SK-N-SH (cell line): ENCODE data around the gene FBXO30. TPM values are rescaled to one million over a fixed set of nuclear protein-coding genes. Genes with fewer than 3 reads are reported as not detected.

ENCODE experiments used
- CTCF ChIA-PET: fragments of 300-600, 350-600 bp; formaldehyde crosslinking; extraction: SDS; loops from one replicate; lab custom pipeline; 2021; lab: Yijun Ruan, JAX
- POLR2A ChIA-PET: fragments of 350-600 bp; sonication (Branson Sonifier 250); formaldehyde crosslinking; extraction: SDS; loops from one replicate; lab custom pipeline; 2020; ENCODE audit warnings: antibody characterized with exemption, inconsistent platforms; lab: Yijun Ruan, JAX
- DNase-seq: peaks from one replicate; pipeline ENCODE4 v3.0.0; 2012
- H2AFZ ChIP-seq: fragments of 200-600 bp; sonication (generic); 2 replicates; pipeline ENCODE4 v1.8.1; 2016; ENCODE audit warnings: antibody characterized with exemption, mild to moderate bottlenecking, low read depth
- H3F3A ChIP-seq: fragments of 200-600 bp; sonication (generic); replicated peaks from 2 replicates; pipeline ENCODE3; 2016; ENCODE audit warnings: antibody characterized with exemption, mild to moderate bottlenecking; ENCODE audit not compliant: insufficient read depth
- H3K27ac ChIP-seq, 2 experiments: fragments of 200-500 bp in 1 of 2; fragments of 200-600 bp in 1 of 2; sonication (Bioruptor generic) in 1 of 2; sonication (generic), shearing (Covaris generic) in 1 of 2; 2 replicates each; pipeline versions ENCODE4 v1.5.1 to v1.6.1; 2014 to 2016; ENCODE audit warnings: low read depth in 2 of 2, inconsistent platforms in 1 of 2, low read length in 1 of 2, mild to moderate bottlenecking in 1 of 2, mixed read lengths in 1 of 2
- H3K27me3 ChIP-seq: fragments of 200-600 bp; sonication (generic), shearing (Covaris generic); 2 replicates; pipeline ENCODE4 v1.6.1; 2016; ENCODE audit warnings: mixed run types; ENCODE audit not compliant: insufficient read depth
- H3K36me3 ChIP-seq, 2 experiments: fragments of 200-500 bp in 1 of 2; fragments of 200-600 bp in 1 of 2; sonication (Bioruptor generic) in 1 of 2; sonication (generic) in 1 of 2; replicated peaks in 1 of 2; 2 replicates each; pipeline versions ENCODE3 to v1.5.1; 2014 to 2016; ENCODE audit warnings: low read length in 1 of 2, mild to moderate bottlenecking in 1 of 2; ENCODE audit not compliant: insufficient read depth in 2 of 2, control insufficient read depth in 1 of 2
- H3K4me1 ChIP-seq, 2 experiments: fragments of 200-500 bp in 1 of 2; fragments of 200-600 bp in 1 of 2; sonication (Bioruptor generic) in 1 of 2; sonication (generic), shearing (Covaris generic) in 1 of 2; 2 replicates each; pipeline versions ENCODE4 v1.5.1 to v1.6.1; 2014 to 2016; ENCODE audit warnings: low read depth in 1 of 2, low read length in 1 of 2, mixed run types in 1 of 2; ENCODE audit not compliant: insufficient read depth in 2 of 2, control insufficient read depth in 1 of 2
- H3K4me2 ChIP-seq: fragments of 200-600 bp; sonication (generic), shearing (Covaris generic); 2 replicates; pipeline ENCODE4 v1.6.1; 2017; ENCODE audit warnings: mixed run types
- H3K4me3 ChIP-seq, 2 experiments: fragments of 200-500 bp in 1 of 2; fragments of 200-600 bp in 1 of 2; sonication (Bioruptor generic) in 1 of 2; sonication (generic), shearing (Covaris generic) in 1 of 2; 2 replicates each; pipeline versions ENCODE4 v1.5.1 to v1.8.1; 2014 to 2016; ENCODE audit warnings: low read depth in 2 of 2, inconsistent platforms in 1 of 2, low read length in 1 of 2, mild to moderate bottlenecking in 1 of 2, mixed read lengths in 1 of 2, moderate library complexity in 1 of 2
- H3K79me2 ChIP-seq: fragments of 200-600 bp; sonication (generic); 2 replicates; pipeline ENCODE4 v1.8.1; 2017; ENCODE audit warnings: mild to moderate bottlenecking; ENCODE audit not compliant: insufficient read depth
- H3K9ac ChIP-seq: fragments of 200-600 bp; sonication (generic); 2 replicates; pipeline ENCODE4 v1.6.1; 2017; ENCODE audit warnings: mixed run types
- H3K9me2 ChIP-seq: fragments of 200-600 bp; sonication (generic); 2 replicates; pipeline ENCODE4 v1.6.1; 2017; ENCODE audit warnings: mixed run types
- H3K9me3 ChIP-seq: fragments of 200-600 bp; sonication (generic); 2 replicates; pipeline ENCODE4 v1.6.1; 2017; ENCODE audit warnings: mixed run types, mild to moderate bottlenecking, moderate library complexity
- H4K20me1 ChIP-seq: fragments of 200-600 bp; sonication (generic); 2 replicates; pipeline ENCODE4 v1.6.1; 2017; ENCODE audit warnings: mild to moderate bottlenecking, mixed run types; ENCODE audit not compliant: insufficient read depth
- CHD2 ChIP-seq: fragments of 150-350 bp; IDR thresholded peaks from 2 replicates; pipeline ENCODE4 v1.6.1; 2018; ENCODE audit warnings: low read length; ENCODE audit not compliant: partially characterized antibody
- CTCF ChIP-seq: fragments of 200-600 bp; sonication (generic); IDR thresholded peaks from 2 replicates; pipeline ENCODE4 v1.6.1; 2017; ENCODE audit warnings: antibody characterized with exemption, mild to moderate bottlenecking, moderate library complexity
- ELF1 ChIP-seq: IDR thresholded peaks from 2 replicates; pipeline ENCODE4 v1.4.0; 2012
- EP300 ChIP-seq, 2 experiments: IDR thresholded peaks; 2 replicates each; pipeline versions ENCODE4 v1.4.0 to v1.6.1; 2012; ENCODE audit warnings: borderline replicate concordance in 1 of 2, low read depth in 1 of 2, low read length in 1 of 2
- EZH2phosphoT487 ChIP-seq: fragments of 200-600 bp; sonication (generic); IDR thresholded peaks from 2 replicates; pipeline ENCODE4 v1.6.1; 2017; ENCODE audit warnings: low read depth, mixed run types, mild to moderate bottlenecking, antibody characterized with exemption, moderate library complexity, borderline replicate concordance
- FOSL2 ChIP-seq: IDR thresholded peaks from 2 replicates; pipeline ENCODE4 v1.4.0; 2012; ENCODE audit warnings: low read depth, mild to moderate bottlenecking, moderate library complexity, borderline replicate concordance
- FOXJ3 ChIP-seq: sonication (generic); formaldehyde crosslinking; IDR thresholded peaks from 2 replicates; pipeline ENCODE4 v1.5.1; 2020; ENCODE audit warnings: mild to moderate bottlenecking, missing genetic modification reagents
- GABPA ChIP-seq: IDR thresholded peaks from 2 replicates; pipeline ENCODE4 v1.4.0; 2012; ENCODE audit warnings: low read depth, mild to moderate bottlenecking
- GATA2 ChIP-seq: sonication (generic); formaldehyde crosslinking; IDR thresholded peaks from 2 replicates; pipeline ENCODE4 v1.5.0; 2020; ENCODE audit warnings: mild to moderate bottlenecking, missing genetic modification reagents
- IRF3 ChIP-seq: fragments of 150-350 bp; IDR thresholded peaks from 2 replicates; pipeline ENCODE4 v1.6.1; 2016; ENCODE audit warnings: mild to moderate bottlenecking, low read depth, low read length
- JUND ChIP-seq: IDR thresholded peaks from 2 replicates; pipeline ENCODE4 v1.4.0; 2012
- MEF2A ChIP-seq: IDR thresholded peaks from 2 replicates; pipeline ENCODE4 v1.4.0; 2012; ENCODE audit warnings: low read depth, borderline replicate concordance
- MXI1 ChIP-seq: IDR thresholded peaks from 2 replicates; pipeline ENCODE4 v1.6.1; 2012; ENCODE audit warnings: mild to moderate bottlenecking, low read depth, low read length, improper control_type of control experiment
- NFIC ChIP-seq: IDR thresholded peaks from 2 replicates; pipeline ENCODE4 v1.4.0; 2012; ENCODE audit warnings: borderline replicate concordance
- PBX3 ChIP-seq: IDR thresholded peaks from 2 replicates; pipeline ENCODE4; 2012
- POLR2AphosphoS5 ChIP-seq: IDR thresholded peaks from 2 replicates; pipeline ENCODE4 v1.6.1; 2012; ENCODE audit warnings: low read depth, low read length
- RAD21 ChIP-seq: IDR thresholded peaks from 2 replicates; pipeline ENCODE4 v1.6.1; 2012; ENCODE audit warnings: mild to moderate bottlenecking, low read length
- REST ChIP-seq: IDR thresholded peaks from 2 replicates; pipeline ENCODE4 v1.6.1; 2012; ENCODE audit warnings: mild to moderate bottlenecking, low read depth, low read length, moderate library complexity
- RFX5 ChIP-seq: IDR thresholded peaks from 2 replicates; pipeline ENCODE4 v1.6.1; 2012; ENCODE audit warnings: mild to moderate bottlenecking, improper control_type of control experiment, low read length
- TEAD4 ChIP-seq: IDR thresholded peaks from 2 replicates; pipeline ENCODE4 v1.4.0; 2012; ENCODE audit warnings: mild to moderate bottlenecking, borderline replicate concordance; ENCODE audit not compliant: insufficient read depth
- YY1 ChIP-seq: IDR thresholded peaks from 2 replicates; pipeline ENCODE4 v1.4.0; 2012; ENCODE audit warnings: low read depth, mild to moderate bottlenecking
- ZBTB33 ChIP-seq: IDR thresholded peaks from 2 replicates; pipeline ENCODE4 v1.4.0; 2012; ENCODE audit warnings: low read depth, borderline replicate concordance
- WGBS: methylation state at CpG from one replicate; pipeline ENCODE4 v1.1.6; 2017; ENCODE audit warnings: low lambda C conversion rate; 5-methylcytosine and 5-hydroxymethylcytosine counted together
- polyA plus RNA-seq, 3 experiments: library from polyadenylated mRNA; depleted of rRNA; stranded (reverse); fragments of >200 nt; gene quantifications; 2 replicates each; pipeline ENCODE4 v1.2.3, GENCODE V29; 2012

The FBXO30 gene
- polyA plus RNA-seq, 1 of the 3 experiments (the other 2 are of a cell fraction) = 1.7 TPM

- TF ChIP-seq POLR2AphosphoS5 (no peak), REST (no peak), JUND (0 out of 2 replicates have a peak, but pooled peaks have one; percentile 20), ZBTB33 (no peak)
These were observed 1.1 kb downstream of the FBXO30 start (continued) for GRCh38 chr6:145813285-145814034.

GRCh38 chr6:145811741-145812140 lies 2.9 kb downstream of the FBXO30 start:
- Histone ChIP-seq H3K27ac (no peak overlapping the region), H3K4me2 (peak overlapping the region; percentile 93), H3K4me1 (peaks cover 8 to 18% of the 10 kb centered on the region in 2 experiments; a peak in 3 of 4 replicates), H3K9me3 (no peaks in the 10 kb centered on the region), H3K4me3 (no peak overlapping the region; a peak in 2 of 4 replicates), H3K27me3 (no peaks in the 10 kb centered on the region), H2AFZ (no peak overlapping the region), H4K20me1 (peaks cover 50% of the 10 kb centered on the region), H3K79me2 (peaks cover 83% of the 10 kb centered on the region), H3K9me2 (no peaks in the 10 kb centered on the region), H3K36me3 (peaks cover 8 to 9% of the 10 kb centered on the region in 2 experiments), H3K9ac (no peak overlapping the region), H3F3A (peaks cover 16% of the 10 kb centered on the region)
- DNase-seq = no peak
- ChIA-PET POLR2A (interaction anchor here (1.3 kb wide), 1 partner anchor 77 kb away, joined by 5 read pairs; the partner anchor contains the start of gene EPM2A), CTCF (no interaction called here)
- TF ChIP-seq GATA2 (CRISPR knock-in tag) (no peak), EZH2phosphoT487 (no peak), CHD2 (no peak), TEAD4 (no peak), ELF1 (no peak), NFIC (no peak), RFX5 (no peak), FOXJ3 (CRISPR knock-in tag) (no peak), YY1 (no peak), CTCF (no peak), FOSL2 (no peak), EP300 (IDR thresholded peaks at IDR 0.05; ENCODE audit: borderline replicate concordance in 1 of 2, low read depth in 1 of 2, low read length in 1 of 2) (no peak), RAD21 (no peak), PBX3 (no peak), MEF2A (no peak), MXI1 (no peak), IRF3 (no peak), JUND (no peak), GABPA (no peak)
- 88% methylated on average over 1 of the region's 1 CpG for WGBS
